ENCODE data around the gene MMP21. TPM values are rescaled to one million over a fixed set of nuclear protein-coding genes. Genes with fewer than 3 reads are reported as not detected.

MMP21 gene
- total and polyA plus RNA-seq, 2 of the 13 experiments (the other 11 are each of a cell fraction or from before 2014, with no cell fraction given): not detected

GRCh38 chr10:125822878-125823662 lies 47.4 kb upstream of the MMP21 start, which contains the start of the genes BCCIP and UROS (continued):
- TF ChIP-seq CREM (IDR thresholded peaks at IDR 0.05) (peak; percentile 49; the same call in 1 of the 2 replicates), CREM (CRISPR knock-in tag; IDR thresholded peaks at IDR 0.05) (no peak), DMTF1 (CRISPR knock-in tag; IDR thresholded peaks at IDR 0.05) (no peak), ZZZ3 (CRISPR knock-in tag; IDR thresholded peaks at IDR 0.05; ENCODE audit: borderline replicate concordance) (no peak), ZNF577 (CRISPR knock-in tag; IDR thresholded peaks at IDR 0.05; ENCODE audit: borderline replicate concordance, low read depth) (no peak), ZNF576 (CRISPR knock-in tag; IDR thresholded peaks at IDR 0.05) (no peak), ZFY (CRISPR knock-in tag; IDR thresholded peaks at IDR 0.05) (peak; percentile 86), HES4 (CRISPR knock-in tag; IDR thresholded peaks at IDR 0.05; ENCODE audit: borderline replicate concordance) (no peak), PHF5A (CRISPR knock-in tag; IDR thresholded peaks at IDR 0.05; ENCODE audit: low read depth, unreplicated experiment) (no peak), ZNF12 (CRISPR knock-in tag; IDR thresholded peaks at IDR 0.05) (no peak), ZNF225 (CRISPR knock-in tag; IDR thresholded peaks at IDR 0.05) (no peak; the same call in 1 of the 2 replicates), ZNF777 (CRISPR knock-in tag; IDR thresholded peaks at IDR 0.05) (peak; percentile 48; the same call in 1 of the 2 replicates), TP53 (CRISPR knock-in tag; conservative IDR thresholded peaks at IDR 0.05) (peak; percentile 67; the same call in 1 of the 2 replicates), ZNF790 (CRISPR knock-in tag; IDR thresholded peaks at IDR 0.05; ENCODE audit: borderline replicate concordance) (no peak), ZNF652 (CRISPR knock-in tag; IDR thresholded peaks at IDR 0.05; ENCODE audit: borderline replicate concordance, low read depth) (no peak; the same call in 1 of the 2 replicates), CHCHD3 (CRISPR knock-in tag; IDR thresholded peaks at IDR 0.05) (no peak), MYNN (CRISPR knock-in tag; IDR thresholded peaks at IDR 0.05; ENCODE audit: low read depth) (no peak), REXO4 (CRISPR knock-in tag; IDR thresholded peaks at IDR 0.05; ENCODE audit: borderline replicate concordance) (no peak), ZBTB26 (CRISPR knock-in tag; IDR thresholded peaks at IDR 0.05; ENCODE audit: borderline replicate concordance) (0 out of 2 replicates have a peak, but pooled peaks have one; percentile 37), CAMTA2 (CRISPR knock-in tag; IDR thresholded peaks at IDR 0.05; ENCODE audit: borderline replicate concordance) (no peak), REL (CRISPR knock-in tag; conservative IDR thresholded peaks at IDR 0.05) (no peak), FOXO1 (CRISPR knock-in tag; IDR thresholded peaks at IDR 0.05) (no peak), ZNF30 (CRISPR knock-in tag; IDR thresholded peaks at IDR 0.05) (0 out of 2 replicates have a peak, but pooled peaks have one; percentile 78), ZNF446 (CRISPR knock-in tag; IDR thresholded peaks at IDR 0.05) (0 out of 2 replicates have a peak, but pooled peaks have one; percentile 38), TIGD3 (CRISPR knock-in tag; IDR thresholded peaks at IDR 0.05; ENCODE audit: borderline replicate concordance) (no peak), ZNF569 (CRISPR knock-in tag; IDR thresholded peaks at IDR 0.05; ENCODE audit: borderline replicate concordance) (no peak)
